ENCODE measurements around the gene BICC1. TPM values are rescaled to one million over a fixed set of nuclear protein-coding genes. Genes with fewer than 3 reads are reported as not detected.

BICC1 gene
- total and polyA plus RNA-seq, 10 donors, result 0.86 to 5.4 (median 3.5) TPM

GRCh38 chr10:58743466-58744115 is 230.9 kb downstream of the BICC1 start:
- Histone ChIP-seq H3K36me3 (no peaks in the 10 kb centered on the region), H3K4me3 (no peak overlapping the region), H3K27ac (no peak overlapping the region), H3K4me1 (no peaks in the 10 kb centered on the region), H3K27me3 (replicated peaks in 1 of 7) (no peaks in the 10 kb centered on the region), H3K9me3 (no peaks in the 10 kb centered on the region)
- 80 to 93% (median 88%) methylated on average over 3 of the region's 3 CpGs for WGBS, 5 donors
- no peak for TF ChIP-seq POLR2A (IDR thresholded peaks at IDR 0.05)
- no peak for DNase-seq
- intact Hi-C loops (cut with DNase I; ENCODE audit: low total_unique reads), result no loop called here

GRCh38 chr10:58746474-58747185 is 234.0 kb downstream of the BICC1 start:
- Histone ChIP-seq H3K27me3 (replicated peaks in 1 of 7) (no peaks in the 10 kb centered on the region), H3K4me1 (no peaks in the 10 kb centered on the region), H3K4me3 (no peak overlapping the region), H3K9me3 (no peaks in the 10 kb centered on the region), H3K36me3 (no peaks in the 10 kb centered on the region), H3K27ac (no peak overlapping the region)
- WGBS, 5 donors, result 47 to 84% (median 79%) methylated on average over 2 of the region's 2 CpGs
- TF ChIP-seq CTCF (IDR thresholded peaks at IDR 0.05 in 8 of 11, conservative IDR thresholded peaks at IDR 0.05 in 3 of 11) (no peak), POLR2AphosphoS5 (IDR thresholded peaks at IDR 0.05) (no peak), POLR2A (IDR thresholded peaks at IDR 0.05) (no peak)
- no peak for DNase-seq
- intact Hi-C loops (cut with DNase I; ENCODE audit: low total_unique reads), result no loop called here

GRCh38 chr10:58747687-58748086 is 235.0 kb downstream of the BICC1 start:
- Histone ChIP-seq H3K27me3 (replicated peaks in 1 of 7) (no peaks in the 10 kb centered on the region), H3K4me1 (no peaks in the 10 kb centered on the region), H3K9me3 (no peaks in the 10 kb centered on the region), H3K36me3 (no peaks in the 10 kb centered on the region), H3K27ac (no peak overlapping the region), H3K4me3 (no peak overlapping the region)
- WGBS, 5 donors, result 78 to 91% (median 87%) methylated on average over 2 of the region's 2 CpGs
- intact Hi-C loops (cut with DNase I; ENCODE audit: low total_unique reads), result no loop called here
- TF ChIP-seq POLR2A (IDR thresholded peaks at IDR 0.05), result no peak
- no peak for DNase-seq

- DNase-seq, result no peak
- H3K4me1 ChIP-seq, result no peaks in the 10 kb centered on the region
- H3K9me3 ChIP-seq, result no peaks in the 10 kb centered on the region
- H3K27me3 ChIP-seq (replicated peaks in 1 of 7), result no peaks in the 10 kb centered on the region
- WGBS, 5 donors, result 50 to 72% (median 66%) methylated on average over 3 of the region's 3 CpGs
- no peak for TF ChIP-seq POLR2AphosphoS5 (IDR thresholded peaks at IDR 0.05)
- TF ChIP-seq CTCF (IDR thresholded peaks at IDR 0.05 in 8 of 11, conservative IDR thresholded peaks at IDR 0.05 in 3 of 11), result no peak
- TF ChIP-seq POLR2A (IDR thresholded peaks at IDR 0.05), result no peak
- no peak overlapping the region for H3K27ac ChIP-seq
- intact Hi-C loops (cut with DNase I; ENCODE audit: low total_unique reads), result no loop called here
- H3K4me3 ChIP-seq, result no peak overlapping the region
- no peaks in the 10 kb centered on the region for H3K36me3 ChIP-seq
Observed at GRCh38 chr10:58752665-58753064, 240.0 kb downstream of the BICC1 start.

- H3K4me1 ChIP-seq, result no peaks in the 10 kb centered on the region
- WGBS, 5 donors, result 80 to 95% (median 89%) methylated on average over 2 of the region's 2 CpGs
- DNase-seq, result no peak
- no peak for TF ChIP-seq POLR2A (IDR thresholded peaks at IDR 0.05)
- no peak for TF ChIP-seq POLR2AphosphoS5 (IDR thresholded peaks at IDR 0.05)
- no peak for TF ChIP-seq CTCF (IDR thresholded peaks at IDR 0.05 in 8 of 11, conservative IDR thresholded peaks at IDR 0.05 in 3 of 11)
- H3K27ac ChIP-seq, result no peak overlapping the region
- H3K27me3 ChIP-seq (replicated peaks in 1 of 7), result no peaks in the 10 kb centered on the region
- intact Hi-C loops (cut with DNase I; ENCODE audit: low total_unique reads), result no loop called here
- no peaks in the 10 kb centered on the region for H3K9me3 ChIP-seq
- H3K36me3 ChIP-seq, result no peaks in the 10 kb centered on the region
- no peak overlapping the region for H3K4me3 ChIP-seq
Observed at GRCh38 chr10:58753425-58753824, 240.8 kb downstream of the BICC1 start.

All from spleen (tissue), 11 donors.